ENCODE results near the gene GAD1. TPM values are rescaled to one million over a fixed set of nuclear protein-coding genes. Genes with fewer than 3 reads are reported as not detected.

Gene GAD1
- total and polyA plus RNA-seq, 5 experiments from 2014 or later: not detected

DNA sequence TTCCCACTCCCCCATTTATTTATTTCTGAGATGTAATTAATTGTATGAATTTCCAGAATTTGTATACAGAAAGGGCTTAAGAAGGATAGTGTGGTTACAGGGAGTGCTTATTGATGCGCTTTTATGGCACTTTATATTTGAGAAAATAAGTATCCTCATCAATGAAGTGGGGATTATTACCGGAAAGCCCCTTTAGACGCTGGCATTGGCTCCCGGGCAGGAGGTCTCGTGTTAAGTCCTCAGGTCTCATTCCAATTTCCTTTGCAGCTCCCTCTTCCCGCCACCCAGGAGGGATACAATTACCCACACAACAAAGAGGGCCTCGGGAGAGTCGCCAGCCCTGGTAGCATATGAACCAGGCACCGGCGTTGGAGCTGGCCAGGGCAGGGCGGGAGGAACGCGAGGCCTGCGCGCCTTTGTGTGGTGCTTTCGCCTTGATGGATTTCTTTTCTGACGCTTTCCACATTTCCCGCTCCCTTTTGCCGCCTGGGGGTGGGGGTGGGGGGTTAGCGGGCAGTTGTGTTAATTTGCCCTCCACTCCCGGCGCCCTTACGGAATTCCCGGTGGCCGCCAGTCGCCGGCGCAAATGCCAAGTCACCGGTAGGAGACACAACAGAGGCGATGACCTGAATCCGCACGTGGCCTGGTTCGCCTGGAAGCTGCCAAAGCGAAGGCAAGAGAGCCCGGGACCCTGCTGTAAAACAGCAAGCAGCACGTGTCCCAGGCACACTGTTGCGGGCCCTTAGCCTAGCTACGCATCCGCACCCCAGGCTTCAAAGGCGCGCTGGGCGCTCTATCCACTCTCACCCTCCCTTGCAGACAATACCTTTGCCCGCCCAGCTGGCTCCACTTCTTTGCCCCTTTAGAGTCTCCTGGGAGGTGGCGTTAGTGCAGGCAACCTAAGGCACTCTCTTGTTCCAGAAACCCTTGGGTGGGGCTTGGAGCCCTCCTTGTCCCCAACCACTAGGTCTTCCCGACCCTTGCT lies 3.3 kb downstream of the GAD1 start:
- H3K36me3 Mint-ChIP-seq: peaks cover 0 to 5% (median 0%) of the 10 kb centered on the region in 3 donors
- H3K4me1 Mint-ChIP-seq: peaks cover 35 to 73% (median 67%) of the 10 kb centered on the region in 4 donors
- H3K4me3 Mint-ChIP-seq: peak overlapping the region; percentile 70 to 91 (median 87)
- peaks cover 33 to 90% (median 65%) of the 10 kb centered on the region in 5 donors for H3K27me3 Mint-ChIP-seq
- DNase-seq (no peak), ATAC-seq (no peak)
- POLR2A ChIA-PET: interaction anchor here (0.6 kb wide), 1 partner anchor 420 kb away, joined by 3 read pairs; no protein-coding TSS in a partner anchor
- peaks cover 0 to 2% (median 0%) of the 10 kb centered on the region in 9 donors for H3K9me3 Mint-ChIP-seq
- peak overlapping the region in 2 of 10 donors; percentile 25 to 57 for H3K27ac Mint-ChIP-seq

DNA sequence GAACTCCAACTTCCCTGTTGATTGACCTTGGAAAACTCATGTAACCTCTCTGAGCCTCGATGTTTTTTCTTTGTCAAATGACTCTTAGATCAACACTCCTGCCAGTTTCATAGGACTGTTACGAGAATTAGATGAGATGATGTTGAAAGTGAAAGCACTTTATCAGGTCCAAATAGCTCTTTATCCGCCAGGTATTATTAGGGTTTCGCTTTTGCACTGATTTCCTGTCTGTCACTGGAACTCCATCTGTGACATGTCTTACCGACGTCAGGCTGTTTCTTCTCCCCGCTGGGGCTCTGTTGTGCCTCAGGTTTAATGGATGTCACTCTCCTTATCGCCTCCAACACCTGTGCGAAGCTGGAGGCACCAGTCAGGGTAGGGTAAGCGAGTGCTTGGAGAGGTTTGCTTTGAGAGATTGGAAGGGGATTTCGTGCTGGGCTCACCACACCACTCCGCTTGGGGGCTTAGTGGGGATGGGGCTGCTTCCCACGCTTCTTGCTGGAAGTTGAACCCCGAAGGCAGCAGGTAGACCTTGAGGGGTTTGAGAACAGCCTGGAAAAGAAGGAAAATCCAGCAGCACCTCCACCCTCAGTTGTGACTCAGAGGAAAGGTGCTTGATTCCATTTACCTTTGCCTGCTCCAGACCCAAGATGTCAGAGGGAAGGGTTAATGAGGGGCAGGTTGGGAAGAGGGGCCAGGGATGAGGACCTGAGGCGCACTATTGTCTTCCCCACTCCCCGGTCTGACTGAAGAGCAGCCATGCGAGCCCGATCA lies 4.3 kb downstream of the GAD1 start:
- peaks cover 0 to 2% (median 0%) of the 10 kb centered on the region in 3 donors for H3K36me3 Mint-ChIP-seq
- H3K27ac Mint-ChIP-seq: peak overlapping the region in 2 of 10 donors; percentile 20 to 57
- peaks cover 34 to 90% (median 67%) of the 10 kb centered on the region in 5 donors for H3K27me3 Mint-ChIP-seq
- ATAC-seq: peak; percentile 24 to 53
- peak in 2 of 10 donors; percentile 34 to 35 for DNase-seq
- H3K9me3 Mint-ChIP-seq: peaks cover 0 to 2% (median 0%) of the 10 kb centered on the region in 9 donors
- peak overlapping the region; percentile 70 to 91 (median 87) for H3K4me3 Mint-ChIP-seq
- H3K4me1 Mint-ChIP-seq: peaks cover 29 to 64% (median 59%) of the 10 kb centered on the region in 4 donors
- POLR2A ChIA-PET: interaction anchor here (0.6 kb wide), 2 partner anchors 323 to 421 kb away, joined by 3 to 6 read pairs; no protein-coding TSS in a partner anchor

DNA sequence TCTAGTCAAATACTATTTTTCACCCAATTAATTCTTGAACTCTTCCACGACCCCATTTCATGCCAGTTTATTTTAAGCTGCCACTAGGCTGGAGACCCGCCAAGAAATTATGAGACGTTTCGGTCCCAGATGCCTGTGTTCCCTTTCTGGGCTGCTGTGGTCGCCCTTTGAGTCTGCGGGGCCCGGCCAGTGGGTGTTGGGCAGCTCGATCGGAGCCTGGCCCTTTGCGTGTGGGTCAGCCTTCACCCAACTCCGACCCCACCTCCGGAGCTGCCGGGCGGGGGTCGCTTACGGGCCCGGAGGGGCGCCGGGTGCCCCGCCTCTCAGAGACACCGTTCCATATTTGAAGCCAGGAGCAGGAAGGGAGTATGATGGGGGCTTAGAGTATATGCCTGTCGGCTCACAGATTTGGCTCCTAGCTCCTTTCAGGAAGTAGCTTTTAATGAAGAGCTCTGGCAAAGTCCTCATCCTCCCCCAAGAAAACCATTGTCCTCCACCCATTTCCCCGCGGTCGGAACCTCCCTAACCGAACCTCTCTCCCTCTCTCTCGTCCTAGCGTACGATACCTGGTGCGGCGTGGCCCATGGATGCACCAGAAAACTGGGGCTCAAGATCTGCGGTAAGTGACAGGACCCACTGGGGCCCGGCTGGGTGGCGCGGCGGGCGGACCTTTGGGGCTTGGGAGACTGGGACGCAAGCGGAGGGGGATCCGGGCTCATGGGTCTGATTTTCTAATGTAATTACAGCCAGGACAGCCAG lies 5.0 kb downstream of the GAD1 start:
- ATAC-seq: no peak
- DNase-seq: no peak
- Mint-ChIP-seq H3K4me1 (peaks cover 29 to 59% (median 55%) of the 10 kb centered on the region in 4 donors), H3K4me3 (peak overlapping the region; percentile 70 to 91 (median 87)), H3K36me3 (peaks cover 0 to 2% (median 0%) of the 10 kb centered on the region in 3 donors), H3K27me3 (peaks cover 37 to 95% (median 73%) of the 10 kb centered on the region in 5 donors), H3K9me3 (peaks cover 0 to 2% (median 0%) of the 10 kb centered on the region in 9 donors), H3K27ac (peak overlapping the region in 1 of 10 donors; percentile 49)
- POLR2A ChIA-PET: no interaction called here

DNA sequence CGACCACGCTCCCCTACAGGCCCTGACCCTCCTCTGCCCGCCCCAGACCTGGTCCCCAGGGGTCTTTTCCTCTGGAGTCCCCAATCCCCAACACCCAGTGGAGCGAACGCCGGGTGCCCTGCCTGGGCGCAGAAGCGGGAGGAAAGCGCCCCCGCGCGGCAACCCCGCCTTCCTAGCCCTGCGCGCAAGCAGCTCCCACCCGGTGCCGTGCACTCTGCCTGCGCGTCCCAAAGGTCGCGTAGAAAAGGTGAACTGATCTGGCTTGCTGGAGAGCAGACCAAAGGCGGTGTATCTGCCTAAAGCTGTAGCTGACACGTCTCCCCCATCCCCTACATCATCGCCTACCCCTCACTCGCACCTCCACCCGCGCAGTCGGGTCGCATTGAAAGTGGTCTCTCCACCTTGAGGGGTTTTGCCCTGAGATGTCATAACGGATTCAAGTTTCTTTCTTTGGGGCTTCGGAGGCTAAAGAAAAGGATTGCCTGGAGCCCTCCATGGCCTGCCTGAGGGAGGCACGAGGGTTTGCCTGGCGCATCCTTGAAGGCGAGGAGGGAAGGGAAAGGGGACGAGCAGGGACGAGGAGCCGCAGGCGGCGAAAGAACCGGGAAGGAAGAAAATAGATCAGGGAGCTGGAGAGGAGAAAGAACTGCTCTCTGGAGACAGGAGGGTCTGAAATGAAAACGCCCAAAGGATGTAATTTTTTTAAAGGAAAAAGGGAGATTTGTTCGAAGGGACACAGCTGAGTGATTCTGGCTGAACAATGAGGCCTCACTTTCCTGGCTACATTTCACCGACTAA lies 5.8 kb downstream of the GAD1 start:
- peak in 5 of 10 donors; percentile 18 to 38 (median 28) for DNase-seq
- peaks cover 0 to 2% (median 0%) of the 10 kb centered on the region in 3 donors for H3K36me3 Mint-ChIP-seq

DNA sequence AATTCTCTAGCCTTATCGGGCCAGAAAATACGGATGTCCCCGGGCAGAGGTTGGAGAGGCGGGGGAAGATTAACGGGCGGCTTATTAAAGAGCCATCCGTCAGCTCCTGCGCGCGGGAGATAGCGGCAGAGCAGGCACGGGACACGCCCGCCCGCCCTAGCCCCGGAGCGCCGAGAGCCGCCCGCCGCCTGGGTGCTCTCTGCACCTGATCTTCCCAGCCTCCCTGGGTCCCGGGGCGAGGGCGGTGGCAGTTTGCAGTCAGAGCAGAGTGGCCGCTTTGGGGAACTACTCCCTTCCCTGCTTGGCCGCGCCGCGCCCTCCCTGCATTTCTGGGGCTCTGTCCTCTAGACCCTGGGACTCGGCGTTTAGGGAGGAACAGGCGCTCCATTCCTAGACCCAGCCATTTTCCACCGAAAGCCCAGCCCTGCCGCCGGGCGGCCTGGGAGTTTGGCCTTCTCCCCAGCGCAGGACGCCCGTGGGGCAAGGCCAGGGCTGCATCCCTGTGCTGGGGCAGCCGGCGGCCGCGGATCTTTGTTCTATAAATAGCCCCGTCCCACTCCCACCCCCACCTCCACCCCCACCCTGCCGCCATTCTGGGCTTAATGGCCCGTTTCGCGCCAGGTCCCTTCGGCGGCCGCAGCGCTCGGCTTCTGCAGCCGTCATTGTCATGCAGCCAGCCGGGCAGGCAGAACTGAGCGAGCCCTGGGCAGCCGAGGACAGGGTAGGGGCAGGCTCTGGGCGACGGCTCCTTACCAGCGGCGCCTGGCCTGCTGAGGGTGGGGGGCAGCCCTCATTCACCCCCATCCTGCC lies 6.6 kb downstream of the GAD1 start:
- peaks cover 27 to 46% (median 42%) of the 10 kb centered on the region in 4 donors for H3K4me1 Mint-ChIP-seq
- H3K4me3 Mint-ChIP-seq: peak overlapping the region in 9 of 10 donors; percentile 71 to 91 (median 84)
- POLR2A ChIA-PET: no interaction called here
- peaks cover 0 to 2% (median 0%) of the 10 kb centered on the region in 3 donors for H3K36me3 Mint-ChIP-seq
- DNase-seq: no peak
- H3K27ac Mint-ChIP-seq: no peak overlapping the region
- peaks cover 0 to 2% (median 0%) of the 10 kb centered on the region in 9 donors for H3K9me3 Mint-ChIP-seq
- ATAC-seq: no peak
- peaks cover 41 to 96% (median 72%) of the 10 kb centered on the region in 5 donors for H3K27me3 Mint-ChIP-seq

More for the DNA sequence above, 5.8 kb downstream of the GAD1 start:
- peaks cover 0 to 2% (median 0%) of the 10 kb centered on the region in 9 donors for H3K9me3 Mint-ChIP-seq
- H3K4me3 Mint-ChIP-seq: peak overlapping the region; percentile 70 to 91 (median 83)
- POLR2A ChIA-PET: no interaction called here
- peaks cover 29 to 51% (median 48%) of the 10 kb centered on the region in 4 donors for H3K4me1 Mint-ChIP-seq
- ATAC-seq: peak; percentile 50 to 53
- peaks cover 41 to 95% (median 75%) of the 10 kb centered on the region in 5 donors for H3K27me3 Mint-ChIP-seq
- no peak overlapping the region for H3K27ac Mint-ChIP-seq

DNA sequence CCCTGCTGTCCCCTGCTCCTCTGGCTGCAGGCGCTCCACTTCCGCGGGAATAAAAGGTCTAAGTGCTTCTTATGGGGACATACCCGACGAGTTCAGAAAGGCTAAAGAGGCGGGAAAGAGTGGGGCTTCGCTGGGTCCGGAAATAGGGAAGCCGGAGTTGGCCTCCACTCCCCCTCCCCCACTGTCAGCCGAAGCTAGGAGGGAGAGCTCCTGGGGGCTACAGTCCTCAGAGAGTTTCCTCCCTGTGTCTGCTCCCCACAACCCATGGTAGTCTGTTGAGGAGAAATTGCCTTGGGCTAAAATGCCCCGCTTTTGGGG lies 7.2 kb downstream of the GAD1 start:
- H3K36me3 Mint-ChIP-seq: peaks cover 0 to 2% (median 0%) of the 10 kb centered on the region in 3 donors
- peaks cover 0 to 2% (median 0%) of the 10 kb centered on the region in 9 donors for H3K9me3 Mint-ChIP-seq
- H3K27ac Mint-ChIP-seq: no peak overlapping the region
- H3K4me1 Mint-ChIP-seq: peaks cover 22 to 40% (median 36%) of the 10 kb centered on the region in 4 donors
- POLR2A ChIA-PET: no interaction called here
- peak overlapping the region in 7 of 10 donors; percentile 10 to 51 (median 30) for H3K4me3 Mint-ChIP-seq
- ATAC-seq (no peak), DNase-seq (no peak)
- H3K27me3 Mint-ChIP-seq: peaks cover 40 to 96% (median 72%) of the 10 kb centered on the region in 5 donors

DNA sequence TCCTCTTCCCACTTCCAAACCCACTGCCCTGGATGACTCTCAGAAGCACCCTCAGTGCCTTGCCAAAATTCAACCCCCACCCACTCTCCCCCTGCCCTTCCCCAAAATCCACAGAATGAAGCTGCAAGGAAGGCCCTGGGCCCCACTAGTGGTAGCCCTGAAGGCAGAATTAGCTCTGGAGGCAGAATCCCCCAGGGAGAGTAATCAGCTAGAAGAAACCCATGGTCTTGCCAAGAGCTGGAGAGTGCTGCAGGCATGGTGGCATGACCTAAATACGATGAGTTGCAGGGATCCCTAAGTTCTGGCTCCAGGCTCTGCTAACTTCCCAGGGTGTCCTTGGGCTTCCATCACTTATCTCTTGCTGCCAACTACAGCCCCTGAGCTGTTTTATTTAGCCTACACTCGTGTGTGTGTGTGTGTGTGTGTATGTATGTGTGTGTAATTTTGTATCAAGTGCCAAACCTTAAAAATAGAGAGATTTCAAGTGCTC lies 7.9 kb downstream of the GAD1 start:
- H3K4me1 Mint-ChIP-seq: peaks cover 20 to 34% (median 33%) of the 10 kb centered on the region in 4 donors
- peaks cover 42 to 96% (median 70%) of the 10 kb centered on the region in 5 donors for H3K27me3 Mint-ChIP-seq
- peak overlapping the region in 8 of 10 donors; percentile 18 to 43 (median 30) for H3K4me3 Mint-ChIP-seq
- DNase-seq (no peak), ATAC-seq (no peak)
- POLR2A ChIA-PET: interaction anchor here (0.7 kb wide), 1 partner anchor 21 kb away, joined by 3 read pairs; no protein-coding TSS in a partner anchor
- H3K27ac Mint-ChIP-seq: peak overlapping the region in 1 of 10 donors; percentile 15
- peaks cover 0 to 2% (median 0%) of the 10 kb centered on the region in 9 donors for H3K9me3 Mint-ChIP-seq
- peaks cover 0 to 2% (median 0%) of the 10 kb centered on the region in 3 donors for H3K36me3 Mint-ChIP-seq

DNA sequence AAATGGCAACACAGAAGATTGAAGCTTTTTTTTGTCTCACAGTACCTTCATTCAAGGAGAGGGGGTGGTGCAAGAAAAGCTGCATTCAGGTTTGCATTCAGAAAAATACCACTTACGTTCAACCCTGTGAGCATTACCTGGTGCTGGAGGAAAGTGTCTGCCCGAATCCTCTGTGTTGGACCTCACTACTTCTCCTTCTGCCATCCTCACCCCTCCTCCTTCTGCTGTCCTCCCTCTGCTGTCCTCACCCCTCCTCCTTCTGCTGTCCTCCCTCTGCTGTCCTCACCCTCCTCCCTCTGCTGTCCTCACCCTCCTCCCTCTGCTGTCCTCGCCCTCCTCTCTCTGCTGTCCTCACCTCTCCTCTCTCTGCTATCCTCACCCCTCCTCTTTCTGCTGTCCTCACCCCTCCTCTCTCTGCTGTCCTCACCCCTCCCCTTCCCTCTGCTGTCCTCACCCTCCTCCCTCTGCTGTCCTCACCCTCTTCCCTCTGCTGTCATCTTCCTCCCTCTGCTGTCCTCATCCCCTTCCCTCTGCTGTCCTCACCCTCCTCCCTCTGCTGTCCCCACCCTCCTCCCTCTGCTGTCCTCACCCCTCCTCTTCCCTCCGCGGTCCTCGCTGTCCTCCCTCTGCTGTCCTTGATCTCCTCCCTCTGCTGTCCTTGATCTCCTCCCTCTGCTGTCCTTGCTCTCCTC lies 11.3 kb downstream of the GAD1 start:
- ATAC-seq: no peak
- no peak overlapping the region for H3K27ac Mint-ChIP-seq
- peaks cover 0 to 4% (median 2%) of the 10 kb centered on the region in 4 donors for H3K4me1 Mint-ChIP-seq
- H3K4me3 Mint-ChIP-seq: no peak overlapping the region
- POLR2A ChIA-PET: no interaction called here
- H3K27me3 Mint-ChIP-seq: peaks cover 30 to 83% (median 55%) of the 10 kb centered on the region in 5 donors
- H3K36me3 Mint-ChIP-seq: peaks cover 0 to 2% (median 0%) of the 10 kb centered on the region in 3 donors
- DNase-seq: no peak
- no peaks in the 10 kb centered on the region for H3K9me3 Mint-ChIP-seq

DNA sequence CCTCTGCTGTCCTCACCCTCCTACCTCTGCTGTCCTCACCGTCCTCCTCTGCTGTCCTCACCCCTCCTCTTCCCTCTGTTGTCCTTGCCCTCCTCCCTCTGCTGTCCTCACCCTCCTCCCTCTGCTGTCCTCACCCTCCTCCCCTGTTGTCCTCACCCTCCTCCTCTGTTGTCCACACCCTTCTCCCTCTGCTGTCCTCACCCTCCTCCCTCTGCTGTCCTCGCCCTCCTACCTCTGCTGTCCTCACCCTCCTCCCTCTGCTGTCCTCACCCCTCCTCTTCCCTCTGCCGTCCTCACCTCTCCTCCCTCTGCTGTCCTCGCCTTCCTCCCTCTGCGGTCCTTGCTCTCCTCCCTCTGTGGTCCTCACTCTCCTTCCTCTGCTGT lies 11.8 kb downstream of the GAD1 start:
- H3K27me3 Mint-ChIP-seq: peaks cover 30 to 86% (median 57%) of the 10 kb centered on the region in 5 donors
- H3K27ac Mint-ChIP-seq: no peak overlapping the region
- no peak overlapping the region for H3K4me3 Mint-ChIP-seq
- no peaks in the 10 kb centered on the region for H3K9me3 Mint-ChIP-seq
- peaks cover 0 to 2% (median under 1%) of the 10 kb centered on the region in 4 donors for H3K4me1 Mint-ChIP-seq
- ATAC-seq (no peak), DNase-seq (no peak)
- H3K36me3 Mint-ChIP-seq: peaks cover 0 to 2% (median 0%) of the 10 kb centered on the region in 3 donors
- POLR2A ChIA-PET: no interaction called here

DNA sequence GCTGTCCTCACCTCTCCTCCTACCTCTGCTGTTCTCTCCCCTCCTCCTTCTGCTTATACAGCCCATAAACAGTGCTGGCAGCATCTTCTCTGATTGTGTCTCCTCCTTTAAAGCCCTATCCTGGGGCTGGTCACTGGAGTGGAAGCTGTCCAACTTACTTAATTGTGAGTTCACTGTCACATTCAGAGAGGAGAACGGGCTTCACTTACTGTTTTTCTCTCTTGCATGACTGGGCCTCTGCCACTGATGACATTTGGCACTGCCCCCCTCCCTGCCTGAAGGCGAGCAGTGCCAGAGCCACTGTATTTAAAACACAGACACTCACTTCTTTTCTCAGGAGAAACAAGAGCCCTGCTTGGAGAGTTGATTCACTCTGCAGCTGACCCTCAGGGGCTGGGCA lies 12.3 kb downstream of the GAD1 start:
- H3K27ac Mint-ChIP-seq: no peak overlapping the region
- H3K4me3 Mint-ChIP-seq: no peak overlapping the region
- H3K9me3 Mint-ChIP-seq: no peaks in the 10 kb centered on the region
- H3K4me1 Mint-ChIP-seq: peaks cover 0 to 2% (median 0%) of the 10 kb centered on the region in 4 donors
- POLR2A ChIA-PET: no interaction called here
- H3K36me3 Mint-ChIP-seq: peaks cover 0 to 2% (median 0%) of the 10 kb centered on the region in 3 donors
- no peak for DNase-seq
- ATAC-seq: no peak
- peaks cover 30 to 82% (median 57%) of the 10 kb centered on the region in 5 donors for H3K27me3 Mint-ChIP-seq
